BJ (cell line): ENCODE data around the gene HECW1. TPM values are rescaled to one million over a fixed set of nuclear protein-coding genes. Genes with fewer than 3 reads are reported as not detected.
"Not testable (repeated sequence)": the region's sequence is repeated elsewhere in the genome, so short reads cannot be mapped to it uniquely, and the experiment has no call there.

ENCODE experiments used
- CTCF ChIA-PET: fragments of 350-600 bp; formaldehyde crosslinking; extraction: SDS; loops from one replicate; lab custom pipeline; 2021; ENCODE audit warnings: antibody characterized with exemption, inconsistent platforms; lab: Yijun Ruan, JAX
- POLR2A ChIA-PET: fragments of 300-600 bp; sonication (Branson Sonifier 250); formaldehyde crosslinking; extraction: SDS; loops from one replicate; lab custom pipeline; 2021; ENCODE audit warnings: antibody characterized with exemption; lab: Charles Lee
- DNase-seq: peaks from one replicate; pipeline ENCODE4 v3.0.0-alpha.2; 2011; ENCODE audit warnings: low read depth
- H3K27me3 ChIP-seq: 2 replicates; pipeline ENCODE4 v1.6.0; 2011; ENCODE audit warnings: low read length; ENCODE audit not compliant: control insufficient read depth, insufficient read depth
- H3K36me3 ChIP-seq: 2 replicates; pipeline ENCODE4 v1.5.1; 2011; ENCODE audit warnings: low read length; ENCODE audit not compliant: control insufficient read depth, insufficient read depth
- H3K4me3 ChIP-seq: 2 replicates; pipeline ENCODE4 v1.5.1; 2011; ENCODE audit warnings: low read depth, mild to moderate bottlenecking, control low read depth, low read length
- CTCF ChIP-seq: IDR thresholded peaks from 2 replicates; pipeline ENCODE4 v1.5.1; 2011; ENCODE audit warnings: low read depth, mild to moderate bottlenecking, control low read depth, inconsistent platforms, low read length, moderate library complexity; ENCODE audit not compliant: insufficient read depth
- polyA plus RNA-seq: library from polyadenylated mRNA; depleted of rRNA; stranded (reverse); fragments of >200 nt; gene quantifications from 2 replicates; pipeline ENCODE4 v1.2.3, GENCODE V29; 2011

The HECW1 gene
- polyA plus RNA-seq, 1 experiment = 2.9 TPM

- Histone ChIP-seq H3K27me3 (no peaks in the 10 kb centered on the region), H3K4me3 (no peak overlapping the region), H3K36me3 (no peaks in the 10 kb centered on the region)
- DNase-seq = no peak
- POLR2A ChIA-PET = no interaction called here
- CTCF ChIA-PET = interaction anchor here (0.6 to 0.8 kb wide), 3 partner anchors 8 to 124 kb away, joined by 3 to 6 read pairs (median 5); no protein-coding TSS in a partner anchor
- TF ChIP-seq CTCF = no peak
Measured at GRCh38 chr7:43135129-43135528, 22.7 kb downstream of the HECW1 start.

GRCh38 chr7:43136064-43136463, 23.6 kb downstream of the HECW1 start:
- no peaks in the 10 kb centered on the region for H3K36me3 ChIP-seq
- ChIA-PET POLR2A (no interaction called here), CTCF (interaction anchor here (0.6 to 1.0 kb wide), 5 partner anchors 9 to 142 kb away, joined by 3 to 6 read pairs (median 3); no protein-coding TSS in a partner anchor)
- TF ChIP-seq CTCF = no peak
- H3K4me3 ChIP-seq = no peak overlapping the region
- H3K27me3 ChIP-seq = no peaks in the 10 kb centered on the region
- no peak for DNase-seq

- DNase-seq, H3K36me3 ChIP-seq, H3K4me3 ChIP-seq, POLR2A ChIA-PET, H3K27me3 ChIP-seq: not testable (repeated sequence)
- CTCF ChIA-PET = interaction anchor here (0.7 to 1.4 kb wide), 3 partner anchors 21 to 144 kb away, joined by 3 to 5 read pairs (median 3); no protein-coding TSS in a partner anchor
Measured at GRCh38 chr7:43137121-43137744, 24.8 kb downstream of the HECW1 start.

DNA sequence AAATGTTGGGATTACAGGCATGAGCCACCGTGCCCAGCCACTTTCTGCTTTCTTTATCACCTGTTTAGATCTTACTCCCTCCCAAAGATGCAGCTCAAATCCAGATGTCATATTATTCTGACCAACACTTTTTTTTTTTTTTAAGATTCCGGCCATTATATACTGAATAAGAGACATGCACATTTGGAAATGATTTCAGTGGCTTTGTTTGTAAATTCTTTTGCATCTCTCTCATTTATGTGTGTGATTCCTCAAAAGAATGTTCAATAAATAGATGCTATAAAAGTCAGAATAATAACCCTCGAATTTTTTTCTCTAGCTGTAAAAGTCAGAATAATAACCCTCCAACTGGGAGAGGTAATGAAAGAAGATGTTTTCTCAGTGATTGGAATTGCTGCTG, 25.4 kb downstream of the HECW1 start:
- peak; percentile 97 for DNase-seq
- TF ChIP-seq CTCF = no peak
- ChIA-PET POLR2A (no interaction called here), CTCF (interaction anchor here (0.7 to 1.4 kb wide), 2 partner anchors 21 to 123 kb away, joined by 3 to 5 read pairs; no protein-coding TSS in a partner anchor)
- Histone ChIP-seq H3K36me3 (no peaks in the 10 kb centered on the region), H3K4me3 (no peak overlapping the region), H3K27me3 (no peaks in the 10 kb centered on the region)

GRCh38 chr7:43138710-43139109, 26.3 kb downstream of the HECW1 start:
- no peak for DNase-seq
- POLR2A ChIA-PET = no interaction called here
- Histone ChIP-seq H3K4me3 (no peak overlapping the region), H3K27me3 (no peaks in the 10 kb centered on the region; the same call in 1 of the 2 replicates), H3K36me3 (no peaks in the 10 kb centered on the region)
- no peak for TF ChIP-seq CTCF
- CTCF ChIA-PET = no interaction called here
